IPS-20b (cell line): ENCODE results near the gene SLC1A3.

Source experiments
- H3K27ac ChIP-seq: one replicate; pipeline ENCODE4 v1.5.1; 2013; ENCODE audit warnings: low read length
- H3K27me3 ChIP-seq: 2 replicates; pipeline ENCODE4 v1.6.1; 2013; ENCODE audit warnings: mild to moderate bottlenecking, low read length, inconsistent platforms; ENCODE audit not compliant: insufficient read depth
- H3K36me3 ChIP-seq: 2 replicates; pipeline ENCODE4 v1.6.1; 2013; ENCODE audit warnings: low read depth, mild to moderate bottlenecking, inconsistent platforms, low read length, moderate library complexity; ENCODE audit not compliant: insufficient read depth
- H3K4me1 ChIP-seq: 2 replicates; pipeline ENCODE4 v1.6.1; 2013; ENCODE audit warnings: mild to moderate bottlenecking, control low read depth, inconsistent platforms, low read length, moderate library complexity; ENCODE audit not compliant: insufficient read depth
- H3K4me3 ChIP-seq: 2 replicates; pipeline ENCODE4 v1.5.1; 2013; ENCODE audit warnings: mild to moderate bottlenecking, low read length, inconsistent platforms
- H3K9ac ChIP-seq: 2 replicates; pipeline ENCODE4 v1.6.1; 2013; ENCODE audit warnings: low read depth, mild to moderate bottlenecking, inconsistent platforms, low read length, moderate library complexity
- H3K9me3 ChIP-seq: 2 replicates; pipeline ENCODE4 v1.6.1; 2013; ENCODE audit warnings: mild to moderate bottlenecking, low read depth, low read length, inconsistent platforms; ENCODE audit not compliant: insufficient read depth

SLC1A3 gene

GRCh38 chr5:36712706-36713105 lies 106.3 kb downstream of the SLC1A3 start:
- no peak overlapping the region for H3K9ac ChIP-seq
- no peaks in the 10 kb centered on the region for H3K27me3 ChIP-seq
- no peaks in the 10 kb centered on the region for H3K4me1 ChIP-seq
- H3K27ac ChIP-seq: no peak overlapping the region
- H3K4me3 ChIP-seq: no peak overlapping the region
- H3K36me3 ChIP-seq: no peaks in the 10 kb centered on the region
- H3K9me3 ChIP-seq: peaks cover 3% of the 10 kb centered on the region; the same call in 1 of the 2 replicates

DNA sequence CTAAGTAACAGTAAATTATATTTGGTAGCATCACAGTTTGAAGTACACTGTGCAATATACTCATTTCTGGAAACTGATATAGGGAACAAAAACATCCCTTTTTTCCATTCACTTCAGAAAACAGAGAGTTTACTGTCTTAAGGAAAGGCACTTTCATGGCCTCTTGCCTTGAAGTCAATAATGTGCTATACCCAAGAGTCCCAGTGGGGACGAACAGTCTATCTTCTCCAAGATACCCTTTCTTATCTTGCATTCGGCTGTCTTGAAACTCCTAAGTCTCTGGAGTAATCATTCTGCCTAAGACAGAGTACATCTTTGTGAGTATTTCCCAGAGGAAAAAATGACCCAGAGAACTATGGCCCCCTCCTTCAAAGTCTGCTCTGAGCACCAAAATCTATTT lies 107.1 kb downstream of the SLC1A3 start:
- Histone ChIP-seq H3K9me3 (no peaks in the 10 kb centered on the region), H3K36me3 (no peaks in the 10 kb centered on the region), H3K4me1 (no peaks in the 10 kb centered on the region), H3K27me3 (no peaks in the 10 kb centered on the region), H3K27ac (no peak overlapping the region), H3K4me3 (no peak overlapping the region), H3K9ac (no peak overlapping the region)

- no peaks in the 10 kb centered on the region for H3K36me3 ChIP-seq
- H3K4me1 ChIP-seq: no peaks in the 10 kb centered on the region
- no peaks in the 10 kb centered on the region for H3K27me3 ChIP-seq
- no peaks in the 10 kb centered on the region for H3K9me3 ChIP-seq
- no peak overlapping the region for H3K27ac ChIP-seq
- no peak overlapping the region for H3K9ac ChIP-seq
- H3K4me3 ChIP-seq: no peak overlapping the region
These were observed 110.8 kb downstream of the SLC1A3 start for GRCh38 chr5:36717131-36717695.

DNA sequence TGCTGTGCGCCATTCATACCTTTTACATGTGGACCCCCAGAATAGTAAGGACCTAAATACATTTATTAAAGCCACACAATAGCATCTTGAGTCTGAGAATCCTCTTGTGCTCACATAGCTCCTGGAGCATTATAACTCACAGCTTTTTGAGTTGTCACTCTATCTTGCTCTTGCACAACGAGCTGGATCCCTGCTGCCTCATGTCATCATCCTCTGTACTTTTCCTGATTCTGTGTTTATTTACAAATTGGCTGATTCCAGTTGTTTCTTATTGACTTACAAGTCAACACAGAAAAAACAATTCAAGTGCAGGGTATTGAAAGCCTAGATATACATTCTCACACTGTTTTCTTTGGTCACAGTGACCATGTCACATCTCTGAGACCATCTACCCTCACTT lies 112.9 kb downstream of the SLC1A3 start:
- Histone ChIP-seq H3K9ac (no peak overlapping the region), H3K4me1 (no peaks in the 10 kb centered on the region), H3K36me3 (no peaks in the 10 kb centered on the region), H3K27me3 (no peaks in the 10 kb centered on the region), H3K4me3 (no peak overlapping the region), H3K9me3 (no peaks in the 10 kb centered on the region), H3K27ac (no peak overlapping the region)

DNA sequence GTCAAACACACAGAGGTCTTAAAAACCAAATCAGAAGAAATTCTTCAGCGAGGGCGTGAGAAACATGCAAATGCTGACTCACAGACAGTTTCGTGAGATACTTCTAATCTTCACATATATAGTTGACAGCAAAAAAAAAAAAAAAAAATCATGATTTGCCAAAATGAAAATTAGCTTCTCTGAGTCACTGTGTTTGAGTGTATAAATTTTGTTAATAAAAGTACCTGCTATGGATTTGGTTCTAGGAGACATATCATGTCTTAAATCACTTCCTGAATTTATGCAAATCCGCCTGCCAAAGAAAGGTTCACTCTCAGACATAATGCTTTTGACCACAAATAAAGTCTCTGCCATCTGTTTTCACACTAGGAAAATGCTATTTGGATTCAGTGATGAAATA lies 114.3 kb downstream of the SLC1A3 start:
- H3K4me3 ChIP-seq: no peak overlapping the region
- no peaks in the 10 kb centered on the region for H3K9me3 ChIP-seq
- no peaks in the 10 kb centered on the region for H3K36me3 ChIP-seq
- H3K27me3 ChIP-seq: no peaks in the 10 kb centered on the region
- H3K27ac ChIP-seq: no peak overlapping the region
- no peak overlapping the region for H3K9ac ChIP-seq
- no peaks in the 10 kb centered on the region for H3K4me1 ChIP-seq

DNA sequence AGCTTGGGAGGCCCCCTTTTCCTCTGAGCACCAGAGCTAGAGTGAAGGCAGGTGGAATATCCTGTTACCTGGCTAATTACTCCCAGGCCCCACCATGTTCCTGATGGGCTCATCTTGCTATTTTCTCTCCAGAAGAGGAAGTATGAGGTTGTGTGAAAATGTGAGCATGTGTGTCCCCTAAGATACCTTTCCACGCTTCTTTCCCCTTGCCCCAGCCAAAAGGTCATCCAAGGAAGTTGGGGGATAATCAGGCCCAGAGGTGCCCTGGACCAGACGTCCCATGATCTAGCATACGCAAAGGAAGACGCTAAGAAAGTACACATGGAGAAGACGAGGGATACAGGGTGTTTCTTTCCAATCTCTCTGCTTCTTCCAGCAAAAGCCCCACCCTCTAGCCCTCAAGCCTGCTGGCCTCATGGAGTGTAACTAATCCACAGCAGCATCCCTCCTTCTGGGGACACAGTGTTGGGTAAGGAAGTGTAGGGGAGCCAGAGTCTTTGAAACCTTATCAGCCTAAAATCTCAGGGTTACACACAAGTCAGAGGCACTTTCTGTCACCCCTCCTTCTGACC lies 115.3 kb downstream of the SLC1A3 start:
- Histone ChIP-seq H3K4me1 (no peaks in the 10 kb centered on the region), H3K27me3 (no peaks in the 10 kb centered on the region), H3K36me3 (no peaks in the 10 kb centered on the region), H3K9ac (no peak overlapping the region), H3K27ac (no peak overlapping the region), H3K4me3 (no peak overlapping the region), H3K9me3 (no peaks in the 10 kb centered on the region)

GRCh38 chr5:36722900-36723299 lies 116.5 kb downstream of the SLC1A3 start:
- H3K27ac ChIP-seq: no peak overlapping the region
- H3K27me3 ChIP-seq: no peaks in the 10 kb centered on the region; the same call in 1 of the 2 replicates
- no peak overlapping the region for H3K9ac ChIP-seq
- H3K4me3 ChIP-seq: no peak overlapping the region
- H3K36me3 ChIP-seq: no peaks in the 10 kb centered on the region
- H3K9me3 ChIP-seq: no peaks in the 10 kb centered on the region
- H3K4me1 ChIP-seq: no peaks in the 10 kb centered on the region

- H3K27ac ChIP-seq: no peak overlapping the region
These were observed 117.5 kb downstream of the SLC1A3 start for GRCh38 chr5:36723912-36724311.

GRCh38 chr5:36724467-36725332 lies 118.3 kb downstream of the SLC1A3 start:
- Histone ChIP-seq H3K27me3 (no peaks in the 10 kb centered on the region; the same call in 1 of the 2 replicates), H3K4me3 (no peak overlapping the region), H3K27ac (no peak overlapping the region)

More at GRCh38 chr5:36723912-36724311, 117.5 kb downstream of the SLC1A3 start:
- H3K9ac ChIP-seq: no peak overlapping the region
- no peak overlapping the region for H3K4me3 ChIP-seq
- H3K9me3 ChIP-seq: no peaks in the 10 kb centered on the region
- no peaks in the 10 kb centered on the region for H3K36me3 ChIP-seq
- H3K4me1 ChIP-seq: no peaks in the 10 kb centered on the region
- H3K27me3 ChIP-seq: no peaks in the 10 kb centered on the region; the same call in 1 of the 2 replicates

GRCh38 chr5:36726317-36726716 lies 119.9 kb downstream of the SLC1A3 start:
- Histone ChIP-seq H3K36me3 (no peaks in the 10 kb centered on the region), H3K4me3 (no peak overlapping the region), H3K9ac (no peak overlapping the region), H3K4me1 (no peaks in the 10 kb centered on the region), H3K9me3 (no peaks in the 10 kb centered on the region), H3K27ac (no peak overlapping the region), H3K27me3 (no peaks in the 10 kb centered on the region; the same call in 1 of the 2 replicates)

More at GRCh38 chr5:36724467-36725332, 118.3 kb downstream of the SLC1A3 start:
- Histone ChIP-seq H3K9ac (no peak overlapping the region), H3K9me3 (no peaks in the 10 kb centered on the region), H3K4me1 (no peaks in the 10 kb centered on the region), H3K36me3 (no peaks in the 10 kb centered on the region)

- H3K9ac ChIP-seq: no peak overlapping the region
- H3K27ac ChIP-seq: no peak overlapping the region
- H3K9me3 ChIP-seq: no peaks in the 10 kb centered on the region
- H3K4me3 ChIP-seq: no peak overlapping the region
- no peaks in the 10 kb centered on the region; the same call in 1 of the 2 replicates for H3K27me3 ChIP-seq
- no peaks in the 10 kb centered on the region for H3K36me3 ChIP-seq
- H3K4me1 ChIP-seq: no peaks in the 10 kb centered on the region
These were observed 120.4 kb downstream of the SLC1A3 start for GRCh38 chr5:36726767-36727166.
